Activated CD4-positive, alpha-beta T cell treated with anti-CD3 and anti-CD28 coated beads for 36 hours (primary cell): Measurements from ENCODE around the gene TDRD9. TPM values are rescaled to one million over a fixed set of nuclear protein-coding genes. Genes with fewer than 3 reads are reported as not detected.
A peak's percentile ranks its signal among the peaks of the same experiment; 100 is the strongest.

Source experiments
- ATAC-seq: fragments of 200-7000 bp; cut with Tn5 transposase; one replicate; pipeline ENCODE4 v1.10.0; 2021; ENCODE audit warnings: mild to moderate bottlenecking, moderate library complexity
- CTCF ChIA-PET: fragments of 350-600 bp; sonication (Branson Sonifier 250); formaldehyde crosslinking; loops from one replicate; lab custom pipeline; 2021; ENCODE audit warnings: antibody characterized with exemption; lab: Charles Lee
- POLR2A ChIA-PET: fragments of 350-600 bp; sonication (Branson Sonifier 250); formaldehyde crosslinking; loops from one replicate; lab custom pipeline; 2021; ENCODE audit warnings: antibody characterized with exemption, inconsistent platforms; lab: Charles Lee
- DNase-seq: peaks from one replicate; pipeline ENCODE4 v3.0.0-alpha.2; 2020
- H3K27ac Mint-ChIP-seq: one replicate; pipeline ENCODE4 v1.8.0; 2021; ENCODE audit warnings: mixed read lengths
- H3K27me3 Mint-ChIP-seq: one replicate; pipeline ENCODE4 v1.8.0; 2021; ENCODE audit warnings: mixed read lengths
- H3K36me3 Mint-ChIP-seq: one replicate; pipeline ENCODE4 v1.8.0; 2021; ENCODE audit warnings: low read depth, mixed read lengths
- H3K4me1 Mint-ChIP-seq: one replicate; pipeline ENCODE4 v1.8.0; 2021; ENCODE audit warnings: mixed read lengths
- H3K4me3 Mint-ChIP-seq: one replicate; pipeline ENCODE4 v1.8.0; 2021; ENCODE audit warnings: mild to moderate bottlenecking, moderate library complexity, mixed read lengths
- H3K9me3 Mint-ChIP-seq: one replicate; pipeline ENCODE4 v1.8.0; 2021; ENCODE audit warnings: low read depth, mixed read lengths
- intact Hi-C, 2 experiments: fragments of 100-400 bp; cut with DNase I in 1 of 2; cut with micrococcal nuclease in 1 of 2; formaldehyde crosslinking; loops; one replicate each; pipeline versions ENCODE4 v1.14.2 to v1.15.1; 2022 to 2024; cut with DNase I, micrococcal nuclease
- total RNA-seq, 2 experiments: library from RNA; stranded (reverse); gene quantifications; one replicate each; pipeline ENCODE4 v1.2.3, GENCODE V29; 2021

The TDRD9 gene
- total RNA-seq, 2 experiments from 2014 or later: 0.42 to 0.62 TPM

DNA sequence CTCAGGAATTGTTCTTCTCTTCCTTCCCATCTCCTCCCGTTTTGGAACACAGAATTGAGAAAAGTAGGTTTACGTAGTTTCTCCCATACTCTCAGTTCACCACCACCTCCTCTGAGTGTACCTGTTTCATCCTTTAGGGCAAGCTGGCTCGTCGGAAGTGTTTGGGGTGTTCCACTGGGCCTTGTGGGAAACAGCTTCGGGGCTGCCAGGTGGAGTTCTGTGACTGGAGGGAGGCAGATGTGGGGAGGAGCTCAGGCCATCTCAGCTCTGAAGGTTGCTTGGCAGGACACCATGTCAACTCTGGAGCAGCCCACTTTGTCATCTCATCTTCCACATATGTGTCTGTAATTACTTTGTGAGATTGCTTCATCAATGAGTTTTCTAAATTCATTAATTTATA is 67.6 kb downstream of the TDRD9 start:
- intact Hi-C loops: loop anchor here in 1 of 2 experiments (10.0 kb wide), 1 partner anchor 191 kb away; no protein-coding TSS in a partner anchor
- ATAC-seq: no peak
- Mint-ChIP-seq H3K4me3 (no peak overlapping the region), H3K4me1 (no peaks in the 10 kb centered on the region), H3K27ac (no peak overlapping the region), H3K27me3 (peaks cover 7% of the 10 kb centered on the region), H3K9me3 (no peaks in the 10 kb centered on the region), H3K36me3 (no peaks in the 10 kb centered on the region)
- CTCF ChIA-PET: interaction anchor here (0.6 to 1.4 kb wide), 2 partner anchors 25 to 85 kb away, joined by 3 to 5 read pairs; no protein-coding TSS in a partner anchor
- POLR2A ChIA-PET: no interaction called here
- no peak for DNase-seq

DNA sequence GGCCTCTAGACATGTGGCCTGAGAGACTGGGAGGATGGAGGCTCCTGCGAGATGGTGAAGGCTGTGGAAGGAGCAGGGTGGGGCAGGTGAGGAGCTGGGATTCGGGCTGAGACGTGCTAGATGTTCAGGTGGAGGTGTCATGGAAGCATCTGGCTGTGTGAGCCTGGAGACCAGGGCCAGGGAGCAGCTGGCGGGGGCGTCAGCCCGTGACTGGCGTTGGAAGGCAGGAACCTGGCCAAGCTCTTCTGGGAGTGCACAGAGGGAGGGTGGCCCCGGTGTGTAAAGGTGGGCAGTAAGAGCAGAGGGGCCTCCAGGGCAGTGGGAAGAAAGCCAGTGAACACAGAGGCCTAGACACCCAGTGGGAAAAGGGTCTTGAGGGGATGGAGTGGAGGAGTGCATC is 69.1 kb downstream of the TDRD9 start:
- no peaks in the 10 kb centered on the region for H3K4me1 Mint-ChIP-seq
- CTCF ChIA-PET: interaction anchor here (0.5 to 0.7 kb wide), 2 partner anchors 10 to 65 kb away, joined by 3 to 4 read pairs; no protein-coding TSS in a partner anchor
- H3K27me3 Mint-ChIP-seq: peaks cover 9% of the 10 kb centered on the region
- POLR2A ChIA-PET: no interaction called here
- H3K27ac Mint-ChIP-seq: no peak overlapping the region
- H3K36me3 Mint-ChIP-seq: no peaks in the 10 kb centered on the region
- intact Hi-C loops: loop anchor here in 1 of 2 experiments (10.0 kb wide), 1 partner anchor 193 kb away; no protein-coding TSS in a partner anchor
- H3K9me3 Mint-ChIP-seq: no peaks in the 10 kb centered on the region
- H3K4me3 Mint-ChIP-seq: no peak overlapping the region
- ATAC-seq (no peak), DNase-seq (no peak)

DNA sequence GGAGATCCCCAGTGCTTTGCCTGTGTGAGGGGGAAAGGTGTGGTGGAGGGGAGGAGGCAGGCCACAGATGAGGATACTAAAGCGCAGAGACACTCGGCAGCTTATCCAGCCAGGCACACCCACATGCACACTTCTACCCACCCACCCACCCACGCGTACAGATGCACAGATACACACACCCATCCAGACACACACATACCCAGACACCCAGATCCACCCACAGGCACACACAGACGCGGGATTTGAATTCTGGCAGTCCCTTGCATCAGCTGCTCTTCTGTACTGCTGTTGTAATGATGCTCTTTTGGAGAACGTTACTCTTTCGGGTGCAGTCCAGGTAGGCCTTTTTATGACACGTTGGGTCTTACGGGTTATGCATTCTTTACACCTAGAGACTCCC is 69.8 kb downstream of the TDRD9 start:
- Mint-ChIP-seq H3K4me3 (no peak overlapping the region), H3K27ac (no peak overlapping the region), H3K27me3 (peaks cover 9% of the 10 kb centered on the region), H3K9me3 (no peaks in the 10 kb centered on the region), H3K36me3 (no peaks in the 10 kb centered on the region), H3K4me1 (no peaks in the 10 kb centered on the region)
- POLR2A ChIA-PET: no interaction called here
- CTCF ChIA-PET: interaction anchor here (0.7 kb wide), 1 partner anchor 66 kb away, joined by 3 read pairs; no protein-coding TSS in a partner anchor
- intact Hi-C loops: loop anchor here in 1 of 2 experiments (10.0 kb wide), 1 partner anchor 193 kb away; no protein-coding TSS in a partner anchor
- DNase-seq: no peak
- ATAC-seq: no peak

- ATAC-seq (peak; percentile 44), DNase-seq (no peak)
- H3K36me3 Mint-ChIP-seq: no peaks in the 10 kb centered on the region
- H3K27me3 Mint-ChIP-seq: peaks cover 4% of the 10 kb centered on the region
- H3K4me1 Mint-ChIP-seq: no peaks in the 10 kb centered on the region
- ChIA-PET CTCF (interaction anchor here (0.6 to 1.1 kb wide), 2 partner anchors 9 to 191 kb away, joined by 3 to 5 read pairs; no protein-coding TSS in a partner anchor), POLR2A (no interaction called here)
- H3K9me3 Mint-ChIP-seq: no peaks in the 10 kb centered on the region
- no peak overlapping the region for H3K27ac Mint-ChIP-seq
- intact Hi-C loops: loop anchor here (5.0 to 10.0 kb wide), 2 partner anchors 98 to 195 kb away; no protein-coding TSS in a partner anchor
- no peak overlapping the region for H3K4me3 Mint-ChIP-seq
These were observed 71.7 kb downstream of the TDRD9 start for GRCh38 chr14:103999795-104000440.

GRCh38 chr14:104001003-104001402 is 72.7 kb downstream of the TDRD9 start:
- peaks cover 4% of the 10 kb centered on the region for H3K27me3 Mint-ChIP-seq
- H3K9me3 Mint-ChIP-seq: no peaks in the 10 kb centered on the region
- ChIA-PET CTCF (interaction anchor here (1.2 kb wide), 1 partner anchor 77 kb away, joined by 5 read pairs; no protein-coding TSS in a partner anchor), POLR2A (no interaction called here)
- peak; percentile 41 for DNase-seq
- intact Hi-C loops: loop anchor here in 1 of 2 experiments (5.0 kb wide), 1 partner anchor 99 kb away; no protein-coding TSS in a partner anchor
- H3K4me3 Mint-ChIP-seq: no peak overlapping the region
- no peak overlapping the region for H3K27ac Mint-ChIP-seq
- H3K4me1 Mint-ChIP-seq: no peaks in the 10 kb centered on the region
- H3K36me3 Mint-ChIP-seq: no peaks in the 10 kb centered on the region
- peak; percentile 65 for ATAC-seq

DNA sequence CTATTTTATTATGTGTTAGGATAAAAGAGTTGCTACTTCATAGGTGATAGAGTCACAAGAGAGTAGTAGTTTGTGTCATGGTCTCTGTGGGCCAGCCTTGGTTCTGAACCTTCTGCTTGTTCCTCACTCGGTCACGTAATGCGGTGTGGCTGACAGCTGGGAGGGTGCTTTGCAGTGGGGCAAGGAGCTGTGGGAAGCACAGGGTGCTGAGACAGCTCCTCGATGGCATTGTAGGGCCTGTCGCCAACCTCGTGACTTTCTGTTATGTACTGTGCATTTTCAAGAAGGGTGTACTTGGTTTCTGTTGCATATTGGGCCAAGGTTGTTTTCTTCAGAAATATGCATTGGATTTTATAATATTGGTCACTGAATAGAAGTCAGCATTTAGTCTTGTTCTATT is 75.4 kb downstream of the TDRD9 start:
- Mint-ChIP-seq H3K27me3 (peaks cover 4% of the 10 kb centered on the region), H3K9me3 (no peaks in the 10 kb centered on the region), H3K36me3 (no peaks in the 10 kb centered on the region), H3K4me3 (no peak overlapping the region), H3K4me1 (no peaks in the 10 kb centered on the region), H3K27ac (no peak overlapping the region)
- CTCF ChIA-PET: no interaction called here
- no peak for ATAC-seq
- POLR2A ChIA-PET: no interaction called here
- no peak for DNase-seq
- intact Hi-C loops: loop anchor here in 1 of 2 experiments (5.0 kb wide), 1 partner anchor 101 kb away; no protein-coding TSS in a partner anchor

DNA sequence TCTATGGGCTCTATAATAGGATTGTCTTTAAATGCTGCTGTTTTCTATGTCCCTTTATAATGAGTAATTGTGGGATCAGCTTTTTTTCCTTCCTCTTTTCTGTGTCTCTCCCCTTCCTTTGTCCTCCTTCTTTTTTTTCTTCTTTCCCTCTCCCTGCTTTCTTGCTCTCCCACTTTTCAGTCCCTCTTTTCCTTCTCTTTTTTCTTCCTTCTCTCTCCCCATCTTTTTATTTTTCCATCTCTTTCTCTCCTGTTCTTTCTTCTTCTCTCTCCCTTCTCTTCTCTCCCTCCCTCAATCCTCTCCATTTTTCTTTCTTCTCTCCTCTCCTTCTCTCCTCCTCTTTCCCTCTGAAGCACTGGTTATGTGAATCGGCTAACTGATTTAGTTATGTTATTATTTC is 76.6 kb downstream of the TDRD9 start:
- H3K27ac Mint-ChIP-seq: no peak overlapping the region
- H3K27me3 Mint-ChIP-seq: peaks cover 2% of the 10 kb centered on the region
- no peak for ATAC-seq
- intact Hi-C loops: loop anchor here in 1 of 2 experiments (5.0 kb wide), 1 partner anchor 103 kb away; no protein-coding TSS in a partner anchor
- ChIA-PET POLR2A (no interaction called here), CTCF (no interaction called here)
- H3K36me3 Mint-ChIP-seq: no peaks in the 10 kb centered on the region
- no peaks in the 10 kb centered on the region for H3K4me1 Mint-ChIP-seq
- H3K4me3 Mint-ChIP-seq: no peak overlapping the region
- DNase-seq: no peak
- H3K9me3 Mint-ChIP-seq: no peaks in the 10 kb centered on the region

GRCh38 chr14:104005489-104005888 is 77.2 kb downstream of the TDRD9 start:
- Mint-ChIP-seq H3K36me3 (no peaks in the 10 kb centered on the region), H3K9me3 (no peaks in the 10 kb centered on the region), H3K27me3 (peaks cover 2% of the 10 kb centered on the region), H3K4me1 (no peaks in the 10 kb centered on the region), H3K27ac (no peak overlapping the region), H3K4me3 (no peak overlapping the region)
- intact Hi-C loops: no loop called here
- ChIA-PET POLR2A (no interaction called here), CTCF (no interaction called here)
- no peak for ATAC-seq
- no peak for DNase-seq

DNA sequence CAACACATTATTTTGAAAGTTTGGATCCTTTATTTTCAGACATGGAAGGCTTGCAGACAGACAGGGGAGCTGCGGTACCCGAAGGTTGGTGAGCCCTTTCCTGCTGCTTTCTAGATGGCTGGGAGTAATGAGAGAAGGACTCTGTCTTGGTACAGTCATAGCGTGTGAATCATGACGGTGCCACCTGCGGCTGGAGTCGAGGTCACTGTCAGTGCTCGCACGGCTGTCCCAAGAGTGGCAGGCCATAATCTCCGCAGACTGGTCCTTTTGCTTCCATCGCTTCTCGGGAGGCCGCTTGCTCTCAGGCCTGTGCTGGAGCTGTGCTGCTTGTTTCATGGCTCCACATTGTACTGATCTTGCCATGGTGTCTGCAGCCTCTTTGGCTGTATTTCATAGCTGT is 78.9 kb downstream of the TDRD9 start:
- intact Hi-C loops: no loop called here
- CTCF ChIA-PET: interaction anchor here (0.6 to 0.7 kb wide), 2 partner anchors 10 to 171 kb away, joined by 3 to 4 read pairs; no protein-coding TSS in a partner anchor

GRCh38 chr14:104009297-104009696 is 81.0 kb downstream of the TDRD9 start:
- ChIA-PET POLR2A (no interaction called here), CTCF (interaction anchor here (0.6 kb wide), 2 partner anchors 9 to 485 kb away, joined by 3 read pairs; no protein-coding TSS in a partner anchor)
- intact Hi-C loops: no loop called here
- Mint-ChIP-seq H3K27me3 (peaks cover 2% of the 10 kb centered on the region), H3K4me3 (no peak overlapping the region), H3K36me3 (no peaks in the 10 kb centered on the region), H3K27ac (no peak overlapping the region), H3K9me3 (no peaks in the 10 kb centered on the region), H3K4me1 (no peaks in the 10 kb centered on the region)
- ATAC-seq (no peak), DNase-seq (no peak)

More for the DNA sequence above, 78.9 kb downstream of the TDRD9 start:
- DNase-seq (no peak), ATAC-seq (no peak)
- Mint-ChIP-seq H3K4me3 (no peak overlapping the region), H3K9me3 (no peaks in the 10 kb centered on the region), H3K27me3 (peaks cover 2% of the 10 kb centered on the region), H3K4me1 (no peaks in the 10 kb centered on the region), H3K27ac (no peak overlapping the region), H3K36me3 (no peaks in the 10 kb centered on the region)
- POLR2A ChIA-PET: no interaction called here

- ChIA-PET POLR2A (no interaction called here), CTCF (interaction anchor here (1.2 kb wide), 1 partner anchor 66 kb away, joined by 3 read pairs; no protein-coding TSS in a partner anchor)
- peaks cover 6% of the 10 kb centered on the region for H3K27me3 Mint-ChIP-seq
- H3K9me3 Mint-ChIP-seq: no peaks in the 10 kb centered on the region
- H3K27ac Mint-ChIP-seq: no peak overlapping the region
- no peaks in the 10 kb centered on the region for H3K4me1 Mint-ChIP-seq
- intact Hi-C loops: no loop called here
- ATAC-seq: no peak
- H3K36me3 Mint-ChIP-seq: no peaks in the 10 kb centered on the region
- H3K4me3 Mint-ChIP-seq: no peak overlapping the region
- DNase-seq: no peak
These were observed 83.7 kb downstream of the TDRD9 start for GRCh38 chr14:104011824-104012517.
